Activated naive CD4-positive, alpha-beta T cell treated with Interleukin-2 at 50 U/mL for 16 hours (primary cell): ENCODE results near the gene DCXR.

ENCODE experiments used
- DNase-seq: peaks from one replicate; pipeline ENCODE4 v3.0.0-alpha.2; 2020

DCXR gene

DNA sequence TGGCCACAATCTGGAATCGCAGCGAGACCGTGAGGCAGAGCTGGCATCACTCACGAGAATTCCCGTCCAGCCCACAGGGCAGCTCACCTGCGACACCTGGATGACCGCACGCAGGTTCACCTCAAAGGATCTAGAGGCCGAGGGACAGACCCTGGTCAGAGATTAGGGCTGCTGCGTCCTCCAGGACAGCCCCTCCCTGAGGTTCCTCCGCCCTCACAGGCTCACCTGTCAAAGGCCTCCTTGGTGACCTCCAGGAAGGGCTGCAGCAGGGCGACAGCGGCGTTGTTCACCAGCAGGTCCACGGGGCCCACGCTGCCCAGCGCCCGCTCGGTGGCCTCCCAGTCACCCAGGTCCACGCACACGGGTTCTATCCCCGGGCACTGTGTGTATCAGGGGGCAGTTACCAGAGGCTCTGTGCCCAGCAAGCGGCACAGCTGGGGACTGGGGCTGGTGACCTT is 834 bp downstream of the DCXR start:
- no peak for DNase-seq

DNA sequence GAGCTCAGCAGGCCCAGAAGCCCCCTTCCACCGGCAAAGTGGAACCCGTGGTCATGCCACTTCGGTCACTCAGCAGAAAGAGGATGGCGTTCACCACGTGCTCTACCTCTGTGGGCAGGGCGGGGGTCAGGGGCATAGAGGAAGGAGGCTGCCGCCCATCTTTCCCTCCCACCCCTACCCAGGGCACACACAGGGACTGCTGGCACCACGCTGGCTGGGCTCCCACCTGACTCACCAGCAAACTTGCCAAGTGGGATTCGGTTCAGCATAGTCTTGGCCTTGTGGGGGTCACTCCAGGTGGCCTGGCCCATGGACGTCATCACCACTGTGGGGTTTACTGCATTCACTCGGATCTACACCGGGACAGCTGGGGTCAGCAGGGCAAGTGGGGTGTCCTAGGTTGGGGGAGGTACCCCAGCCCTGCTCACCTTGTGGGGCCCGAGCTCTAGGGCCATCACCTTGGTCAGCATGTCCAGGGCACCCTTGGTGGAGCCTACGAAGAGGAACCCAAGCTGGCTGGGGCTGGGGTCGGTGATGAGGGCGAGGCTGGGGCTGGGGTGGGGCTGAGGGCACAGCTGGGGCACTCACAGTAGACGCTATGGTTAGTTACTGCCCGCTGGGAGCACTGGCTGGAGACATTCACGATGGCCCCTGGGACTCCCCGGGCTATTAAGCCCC is 1.4 kb downstream of the DCXR start:
- no peak for DNase-seq

DNA sequence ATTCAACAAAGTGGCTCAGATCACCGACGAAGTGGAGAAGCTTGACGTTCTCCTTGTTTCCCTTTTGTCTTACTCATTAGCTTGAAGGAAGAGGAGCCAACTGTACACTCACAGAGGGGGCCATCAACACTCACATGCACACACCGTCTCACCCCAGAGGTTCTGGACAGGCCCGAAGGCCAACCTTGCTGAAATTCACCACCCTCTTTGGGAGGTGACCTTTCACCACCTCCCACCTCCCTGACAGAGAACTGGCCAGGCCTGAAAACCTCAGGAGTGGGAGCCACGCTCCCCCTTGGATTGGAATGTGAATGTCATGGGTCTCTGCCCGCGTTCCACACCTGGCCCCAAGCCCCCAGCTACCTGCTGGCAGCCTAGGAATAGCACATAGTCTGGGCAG is 2.0 kb downstream of the DCXR start:
- DNase-seq = no peak

DNA sequence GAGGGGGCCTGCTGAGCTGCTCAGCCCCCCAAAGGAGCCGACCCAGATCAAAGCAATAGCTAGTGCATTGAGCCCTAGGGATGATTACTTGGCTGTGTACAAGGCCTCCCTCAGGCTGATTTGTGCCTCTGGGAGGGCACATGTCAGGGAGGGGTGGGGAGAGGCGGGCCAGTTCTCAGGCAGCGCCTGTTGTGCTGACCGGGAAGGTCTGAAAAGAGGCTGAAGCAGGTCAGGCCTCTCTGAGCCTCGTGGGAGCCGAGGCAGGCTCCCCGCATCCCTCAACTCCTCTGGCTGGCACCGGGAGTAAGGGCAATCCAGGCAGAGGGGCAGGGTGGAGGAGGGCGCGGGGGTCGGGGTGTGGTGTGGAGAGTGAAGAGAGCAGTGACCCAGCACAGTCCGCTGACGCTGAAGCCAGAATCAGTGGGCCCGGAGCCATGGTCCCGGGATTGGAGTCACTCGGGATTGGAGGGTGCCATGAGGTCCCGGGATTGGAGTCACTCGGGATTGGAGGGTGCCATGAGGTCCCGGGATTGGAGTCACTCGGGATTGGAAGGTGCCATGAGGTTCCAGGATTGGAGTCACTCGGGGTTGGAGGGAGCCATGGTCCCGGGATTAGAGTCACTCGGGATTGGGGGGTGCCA is 3.0 kb downstream of the DCXR start:
- no peak for DNase-seq

DNA sequence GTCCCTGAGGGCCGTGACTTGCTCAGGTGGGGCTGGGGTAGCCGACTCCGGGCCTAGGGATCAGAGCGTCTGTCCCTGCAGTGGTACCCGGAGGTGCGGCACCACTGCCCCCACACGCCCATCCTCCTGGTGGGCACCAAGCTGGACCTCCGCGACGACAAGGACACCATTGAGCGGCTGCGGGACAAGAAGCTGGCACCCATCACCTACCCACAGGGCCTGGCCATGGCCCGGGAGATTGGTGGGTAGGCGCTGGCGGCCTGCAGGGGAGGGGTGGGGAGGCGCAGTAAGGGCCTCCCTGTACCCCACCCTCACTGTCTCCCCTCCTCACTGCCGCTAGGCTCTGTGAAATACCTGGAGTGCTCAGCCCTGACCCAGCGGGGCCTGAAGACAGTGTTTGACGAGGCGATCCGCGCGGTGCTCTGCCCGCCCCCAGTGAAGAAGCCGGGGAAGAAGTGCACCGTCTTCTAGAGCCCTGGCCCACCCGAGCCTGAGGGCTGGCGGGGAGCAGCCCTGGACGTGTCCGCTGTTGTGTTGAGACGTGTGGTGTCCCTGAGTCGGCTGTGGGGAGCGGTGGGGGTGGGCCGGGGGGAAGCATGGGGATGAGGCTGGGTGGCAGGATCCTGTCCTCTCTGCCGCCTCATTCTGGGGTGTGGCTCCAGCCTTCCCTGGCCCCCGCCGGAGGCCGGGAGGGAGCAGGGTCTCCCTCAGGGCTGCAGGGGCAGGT is 4.0 kb downstream of the DCXR start:
- no peak for DNase-seq

DNA sequence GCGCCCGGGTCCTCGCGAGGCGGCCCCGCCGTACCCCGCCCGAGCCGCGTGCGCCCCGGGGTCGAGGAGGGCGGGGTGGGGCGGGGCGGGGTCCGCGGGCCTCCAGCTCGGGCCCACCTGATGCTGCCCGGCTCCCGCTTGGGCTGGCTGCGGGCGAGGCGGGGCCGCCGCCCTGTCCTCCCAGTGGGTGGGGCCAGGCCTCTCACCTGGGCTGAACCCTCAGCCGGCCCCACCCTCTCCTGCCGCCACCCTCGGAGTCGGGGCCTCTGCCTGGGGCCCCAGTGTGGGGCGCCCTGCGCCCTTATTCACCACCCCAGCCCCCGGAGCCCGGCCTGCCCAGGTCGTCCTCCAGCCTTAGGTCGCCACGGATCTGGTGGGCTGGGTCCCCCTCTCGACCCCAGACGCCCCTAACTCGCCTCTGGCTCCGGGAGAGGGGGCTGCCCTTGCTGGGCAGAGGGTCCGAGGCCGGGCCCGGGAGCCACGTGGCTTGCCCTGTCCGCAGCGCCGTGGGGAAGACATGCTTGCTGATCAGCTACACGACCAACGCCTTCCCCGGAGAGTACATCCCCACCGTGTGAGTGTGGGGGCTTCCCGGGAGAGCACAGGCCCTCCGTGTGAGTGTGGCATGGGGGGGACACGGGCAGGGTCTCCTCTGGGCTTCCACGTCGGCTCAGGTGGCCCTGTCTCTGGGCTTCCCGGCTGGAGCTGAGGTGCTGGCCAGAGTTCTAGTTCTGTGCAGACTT is 5.4 kb downstream of the DCXR start:
- DNase-seq = peak; percentile 37

DNA sequence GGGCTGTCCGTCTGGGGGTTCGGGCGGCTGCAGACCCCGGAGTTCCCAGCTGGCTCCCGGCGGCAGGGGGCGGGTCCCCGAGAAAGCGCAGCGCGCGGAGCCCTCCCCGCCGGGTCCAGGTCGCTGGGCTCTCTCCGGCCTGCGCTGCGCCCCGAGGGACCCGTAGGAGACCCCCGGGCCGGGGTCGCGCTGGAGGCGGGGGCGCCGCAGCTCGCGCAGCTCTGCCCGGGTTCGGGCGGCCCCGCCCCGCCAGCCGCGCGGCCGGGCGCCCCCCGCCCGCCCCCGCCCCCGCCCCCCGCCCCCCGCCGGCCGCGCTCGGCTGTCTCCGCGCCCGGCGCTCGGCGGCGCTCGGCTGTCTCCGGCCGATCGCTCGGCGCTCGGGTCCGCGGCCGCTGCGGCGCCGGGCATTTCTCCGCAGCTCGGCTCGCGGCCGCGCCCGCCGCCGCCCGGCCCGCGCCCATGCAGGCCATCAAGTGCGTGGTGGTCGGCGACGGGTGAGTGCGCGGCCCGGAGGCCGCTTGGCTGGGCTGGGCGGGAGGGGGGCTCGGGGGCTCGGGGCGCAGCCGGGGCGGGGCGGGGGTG is 6.1 kb downstream of the DCXR start, which contains the start of gene RAC3:
TSS of gene RAC3 (plus strand) at position 376 of the 582 bp plus-strand sequence. CDS start at position 460, 84 bp downstream.
- DNase-seq = no peak

DNA sequence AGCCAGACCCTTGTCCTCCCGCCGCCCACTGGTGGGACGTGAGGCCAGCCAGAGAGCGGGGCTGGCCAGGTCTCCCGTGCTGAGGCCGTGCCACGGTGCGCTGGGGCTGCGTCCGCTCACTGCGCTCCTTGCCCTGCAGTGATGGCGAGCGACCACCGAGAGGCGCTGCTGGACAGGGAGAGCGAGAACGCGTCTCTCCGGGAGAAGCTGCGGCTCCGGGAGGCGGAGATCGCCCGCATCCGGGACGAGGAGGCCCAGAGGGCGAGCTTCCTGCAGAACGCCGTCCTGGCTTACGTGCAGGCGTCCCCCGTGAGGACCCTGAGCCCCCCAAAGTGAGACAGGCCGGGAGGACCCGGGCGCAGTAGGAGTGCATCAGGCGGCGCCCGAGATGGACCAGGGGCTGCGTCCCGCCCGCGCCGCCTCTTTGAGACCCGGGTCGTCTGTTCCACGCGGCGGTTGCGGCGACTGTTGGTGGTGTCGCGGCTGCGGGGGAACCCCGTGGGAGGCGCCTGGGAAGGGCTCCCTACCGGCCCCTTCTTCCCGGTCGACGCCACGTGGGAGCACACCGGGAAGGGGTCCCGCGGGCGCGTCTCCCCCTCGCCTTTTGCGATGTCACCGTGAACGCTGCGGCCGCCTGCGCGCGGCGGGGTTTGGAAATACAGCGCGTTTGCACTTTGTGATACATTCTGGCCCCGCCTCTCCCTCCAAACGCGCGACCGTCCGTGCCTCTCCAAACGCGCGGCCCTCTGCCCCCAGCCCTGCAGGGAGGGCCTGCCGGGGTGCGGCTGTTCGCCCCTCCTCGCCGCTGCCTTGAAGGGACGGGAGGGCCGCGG is 6.8 kb downstream of the DCXR start:
- DNase-seq = peak; percentile 80

DNA sequence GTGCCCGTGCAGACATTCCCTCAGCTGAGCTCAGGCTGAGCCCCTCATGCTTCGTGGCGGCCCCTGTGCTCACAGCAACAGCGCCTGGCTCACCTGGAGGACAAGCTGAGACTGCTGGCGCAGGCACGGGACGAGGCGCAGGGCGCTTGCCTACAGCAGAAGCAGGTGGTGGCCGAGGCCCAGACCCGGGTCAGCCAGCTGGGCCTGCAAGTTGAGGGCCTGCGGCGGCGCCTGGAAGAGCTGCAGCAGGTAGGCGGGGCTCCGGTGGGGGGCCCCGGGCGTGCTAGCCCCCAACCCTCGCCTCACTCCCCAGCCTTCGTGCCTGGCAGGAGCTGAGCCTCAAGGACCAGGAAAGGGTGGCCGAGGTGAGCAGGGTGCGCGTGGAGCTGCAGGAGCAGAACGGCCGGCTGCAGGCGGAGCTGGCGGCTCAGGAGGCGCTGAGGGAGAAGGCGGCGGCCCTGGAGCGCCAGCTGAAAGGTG is 7.5 kb downstream of the DCXR start:
- no peak for DNase-seq

DNA sequence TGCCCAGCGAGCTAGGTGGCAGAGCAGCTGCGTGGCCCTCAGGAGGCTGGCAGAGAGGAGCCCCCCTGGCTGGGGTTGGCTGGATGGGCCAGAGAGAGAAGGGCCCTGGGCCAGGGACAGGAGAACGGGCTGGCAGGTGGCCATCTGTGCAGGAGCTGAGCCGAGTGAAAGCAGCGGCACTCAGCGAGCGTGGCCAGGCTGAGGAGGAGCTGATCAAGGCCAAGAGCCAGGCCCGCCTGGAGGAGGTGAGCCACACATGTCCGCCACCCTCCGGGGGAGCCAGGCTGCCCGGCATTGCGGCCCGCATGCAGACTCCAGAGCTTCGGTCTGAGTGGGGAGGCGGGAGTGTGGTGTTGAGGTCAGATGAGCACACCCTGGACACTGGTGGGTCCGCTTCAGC is 8.1 kb downstream of the DCXR start:
- no peak for DNase-seq

DNA sequence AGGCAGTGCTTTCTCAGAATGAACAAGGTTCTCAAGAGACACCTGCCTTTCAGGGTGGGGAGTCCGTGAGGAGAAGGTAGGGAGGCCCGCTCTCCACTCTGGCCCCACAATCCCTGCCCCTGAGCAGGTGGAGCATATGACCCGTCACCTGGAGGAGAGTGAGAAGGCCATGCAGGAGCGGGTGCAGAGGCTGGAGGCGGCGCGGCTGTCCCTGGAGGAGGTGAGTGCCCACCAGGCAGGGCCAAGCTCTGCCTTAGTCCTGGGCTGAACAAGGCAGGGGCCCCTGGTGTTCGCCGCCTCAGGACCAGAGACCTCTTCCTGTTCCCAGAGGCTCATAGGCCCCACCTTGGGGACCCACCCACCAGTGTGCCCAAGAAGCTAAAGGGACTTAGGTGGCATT is 8.5 kb downstream of the DCXR start:
- DNase-seq = no peak

DNA sequence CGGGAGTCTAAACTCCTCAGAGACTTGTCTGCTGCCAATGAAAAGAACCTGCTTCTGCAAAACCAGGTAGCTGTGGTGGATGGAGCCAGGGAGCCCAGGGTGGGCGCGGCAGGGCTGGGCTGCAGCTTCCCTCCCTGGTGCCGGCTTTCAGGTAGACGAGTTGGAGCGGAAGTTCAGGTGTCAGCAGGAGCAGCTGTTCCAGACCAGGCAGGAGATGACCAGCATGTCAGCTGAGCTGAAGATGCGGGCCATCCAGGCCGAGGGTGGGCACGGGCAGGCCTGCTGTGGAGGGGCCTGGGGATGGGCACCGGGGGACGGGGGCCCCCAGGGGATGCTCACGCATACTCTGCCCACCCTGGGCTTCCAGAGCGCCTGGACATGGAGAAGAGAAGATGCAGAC is 9.3 kb downstream of the DCXR start:
- no peak for DNase-seq

DNA sequence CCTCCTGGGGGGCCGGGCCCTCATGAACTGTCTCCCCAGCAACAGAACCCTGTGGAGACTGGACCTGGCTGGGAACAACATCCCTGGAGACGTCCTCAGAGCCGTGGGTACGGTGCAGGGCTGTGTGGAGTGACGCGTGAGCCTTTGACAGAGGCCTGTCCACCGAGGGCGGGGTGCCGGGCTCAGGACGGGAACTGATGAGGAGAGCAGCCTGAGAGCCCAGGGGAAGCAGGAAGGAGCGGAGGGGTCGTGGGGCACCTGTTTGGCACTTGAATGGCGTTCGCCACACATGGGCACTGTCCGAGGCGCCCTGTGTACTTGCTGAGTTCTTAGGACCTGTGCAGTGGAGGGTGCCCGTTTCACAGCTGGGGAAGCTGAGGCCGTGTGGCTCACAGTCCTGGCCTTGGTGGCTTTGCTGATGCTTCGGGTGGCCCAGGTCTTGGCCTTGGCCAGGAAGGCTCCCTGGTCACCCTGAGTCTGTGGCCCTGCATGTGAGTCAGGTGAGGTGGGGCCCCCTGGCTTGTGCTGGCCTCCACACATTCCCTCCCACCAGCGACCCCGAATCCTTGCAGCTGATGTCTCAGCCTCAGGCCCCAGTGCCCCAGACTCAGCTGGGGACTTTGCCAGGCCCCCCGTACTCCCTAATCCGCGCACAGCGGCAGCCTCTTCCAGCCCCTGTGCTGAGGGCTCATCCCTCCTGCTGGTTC is 11.9 kb downstream of the DCXR start:
- no peak for DNase-seq

DNA sequence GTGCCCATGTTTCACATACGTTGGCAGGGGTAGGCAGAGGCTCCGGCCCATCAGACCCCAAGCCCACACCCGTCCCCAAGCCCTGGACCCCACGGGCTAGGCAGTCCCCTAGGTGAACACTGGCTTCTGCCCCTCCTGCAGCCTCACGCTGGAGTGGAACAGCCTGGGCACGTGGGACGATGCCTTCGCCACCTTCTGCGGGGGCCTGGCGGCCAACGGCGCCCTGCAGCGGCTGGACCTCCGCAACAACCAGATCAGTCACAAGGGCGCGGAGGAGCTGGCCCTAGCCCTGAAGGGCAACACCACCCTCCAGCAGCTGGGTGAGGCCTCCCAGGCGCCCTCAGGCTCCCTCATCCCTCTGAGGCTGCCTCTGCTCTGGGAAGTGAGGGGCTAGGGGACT is 12.6 kb downstream of the DCXR start:
- DNase-seq = no peak

DNA sequence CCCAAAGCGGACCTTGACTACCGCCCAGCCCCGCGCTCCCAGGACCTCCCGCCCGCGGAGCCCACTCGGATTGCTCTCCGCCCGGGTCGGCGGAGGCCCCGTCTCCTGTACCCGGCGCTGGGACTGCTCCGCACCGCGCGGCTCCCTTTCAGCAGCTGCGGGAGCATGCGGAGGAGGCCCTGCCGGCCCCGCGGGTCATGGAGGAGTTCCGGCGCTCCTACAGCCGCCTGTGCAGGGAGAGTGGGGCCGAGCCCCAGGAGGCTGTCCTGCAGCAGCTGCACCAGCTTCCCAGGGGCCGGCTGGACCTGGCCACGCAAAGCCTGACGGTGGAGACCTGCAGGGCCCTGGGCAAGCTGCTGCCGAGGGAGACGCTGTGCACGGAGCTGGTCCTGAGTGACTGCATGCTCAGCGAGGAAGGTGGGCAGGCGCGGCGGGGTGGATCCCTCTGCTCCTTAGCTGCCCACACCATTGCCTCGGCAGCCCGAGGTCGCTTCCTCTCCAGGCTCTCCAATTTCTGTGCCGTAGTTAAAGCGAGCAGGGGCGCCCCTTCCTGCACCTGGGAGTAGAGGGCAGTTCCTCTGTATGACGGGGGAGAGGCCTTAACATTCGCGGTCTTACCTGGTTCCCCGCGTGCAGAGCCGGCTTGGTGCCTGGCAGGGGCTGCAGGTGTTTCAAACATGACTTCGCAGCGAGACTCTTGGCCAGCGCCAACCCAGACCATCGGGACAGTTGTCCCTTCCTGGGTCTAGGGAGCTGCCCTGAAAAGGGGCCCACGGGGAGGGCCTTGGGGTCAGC is 13.9 kb downstream of the DCXR start:
- peak; percentile 28 for DNase-seq

DNA sequence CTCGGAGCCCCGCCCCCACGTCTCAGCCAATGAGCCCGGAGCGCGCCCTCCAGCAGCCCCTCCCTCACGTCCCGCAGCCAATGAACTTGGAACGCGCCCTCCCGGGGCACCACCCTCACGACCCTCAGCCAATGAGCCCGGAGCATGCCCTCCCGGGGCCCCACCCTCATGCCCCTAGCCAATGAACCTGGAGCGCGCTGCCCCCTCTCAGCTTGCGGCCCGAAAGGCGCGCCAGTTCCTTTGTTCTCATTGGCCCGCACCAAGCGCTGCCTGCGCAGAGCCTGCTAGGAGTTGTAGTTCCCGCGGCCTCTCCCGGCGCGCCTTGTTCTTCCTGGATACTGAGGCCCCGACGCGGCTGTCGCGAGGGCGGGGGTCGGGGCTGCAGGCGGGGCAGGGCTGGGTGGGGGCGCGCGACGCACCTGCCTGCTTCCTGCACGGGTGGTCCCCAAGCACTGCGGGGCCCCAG is 14.5 kb downstream of the DCXR start, which contains the start of gene LRRC45:
TSS of gene LRRC45 (plus strand) at position 325 of the 466 bp plus-strand sequence. CDS start 339 bp downstream, outside the sequence.
- DNase-seq = peak; percentile 100

DNA sequence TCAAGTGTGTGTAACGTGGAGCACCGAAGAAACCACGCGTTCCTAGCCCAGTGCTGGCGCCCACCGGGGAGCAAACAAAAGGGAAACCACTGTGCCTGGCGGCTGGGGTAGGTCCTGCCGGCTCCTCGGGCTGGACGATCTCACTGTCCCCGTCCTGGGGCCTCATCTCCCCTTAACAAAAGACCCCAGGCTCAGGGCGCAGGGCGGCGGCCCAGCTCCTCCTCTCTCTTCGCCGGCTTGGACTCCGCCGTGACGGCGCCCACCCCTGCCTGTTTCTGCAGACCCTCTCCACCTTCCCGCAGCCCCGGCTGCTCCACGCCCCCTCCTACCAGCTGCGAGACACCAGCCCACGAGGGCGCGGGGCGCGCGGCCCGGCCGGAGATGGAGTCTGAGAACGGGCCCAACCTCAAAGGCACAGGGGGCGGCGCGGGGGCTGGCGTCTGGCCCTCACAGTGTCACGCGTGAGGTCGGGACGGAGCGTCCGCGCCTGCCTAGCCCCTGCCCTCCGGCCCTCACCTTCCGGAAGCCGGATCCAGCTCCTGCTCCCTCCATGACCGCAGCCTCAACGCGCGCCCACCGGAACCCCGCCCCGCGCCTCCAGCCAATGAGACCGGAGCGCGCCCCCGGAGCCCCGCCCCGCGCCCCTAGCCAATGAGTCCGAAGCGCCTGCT is 15.1 kb downstream of the DCXR start, which contains the start of gene CENPX:
TSS of gene CENPX (minus strand) at position 569 of the 671 bp plus-strand sequence. CDS start at position 552, 17 bp downstream.
- DNase-seq = peak; percentile 13

DNA sequence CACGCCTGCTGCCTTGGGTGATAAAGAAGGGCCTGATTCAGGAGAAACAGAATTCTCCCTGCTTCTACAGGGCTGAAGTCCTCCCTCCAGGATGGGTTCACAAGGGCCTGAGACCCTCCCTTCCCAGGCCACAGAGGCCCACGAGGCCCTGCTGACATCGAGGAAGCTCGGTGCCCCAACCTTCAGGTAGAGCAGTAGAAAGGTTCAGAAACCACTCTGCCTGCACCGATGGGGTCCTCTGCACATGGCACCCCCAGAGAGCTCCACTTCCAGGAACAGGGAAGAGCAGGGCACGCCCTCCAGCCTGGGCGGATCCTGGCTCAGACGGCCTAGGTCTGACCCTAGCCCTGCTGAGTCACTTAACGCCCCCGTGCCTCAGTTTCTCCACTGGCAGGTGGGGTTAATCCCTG is 15.6 kb downstream of the DCXR start:
- no peak for DNase-seq
